Glutamatergic neuron (in vitro differentiated cells): ENCODE results near the gene ARHGDIA. TPM values are rescaled to one million over a fixed set of nuclear protein-coding genes. Genes with fewer than 3 reads are reported as not detected.

Experiments used
- DNase-seq: peaks from one replicate; pipeline ENCODE4 v3.0.0; 2022
- H3K27ac Mint-ChIP-seq: one replicate; pipeline ENCODE4 v1.8.0; 2020; ENCODE audit warnings: mild to moderate bottlenecking, mixed read lengths, inconsistent platforms; ENCODE audit not compliant: unreplicated experiment
- H3K27me3 Mint-ChIP-seq: one replicate; pipeline ENCODE4 v1.8.0; 2020; ENCODE audit warnings: mild to moderate bottlenecking, moderate library complexity, mixed read lengths, inconsistent platforms; ENCODE audit not compliant: unreplicated experiment
- H3K36me3 Mint-ChIP-seq: one replicate; pipeline ENCODE4 v1.8.0; 2020; ENCODE audit warnings: mild to moderate bottlenecking, mixed read lengths, inconsistent platforms; ENCODE audit not compliant: unreplicated experiment
- H3K4me1 Mint-ChIP-seq: one replicate; pipeline ENCODE4 v1.8.0; 2020; ENCODE audit warnings: mild to moderate bottlenecking, low read depth, mixed read lengths, inconsistent platforms; ENCODE audit not compliant: unreplicated experiment
- H3K4me3 Mint-ChIP-seq: one replicate; pipeline ENCODE4 v1.8.0; 2020; ENCODE audit warnings: mild to moderate bottlenecking, mixed read lengths, inconsistent platforms; ENCODE audit not compliant: unreplicated experiment
- H3K9me3 Mint-ChIP-seq: one replicate; pipeline ENCODE4 v1.8.0; 2020; ENCODE audit warnings: mild to moderate bottlenecking, moderate library complexity, mixed read lengths, inconsistent platforms; ENCODE audit not compliant: unreplicated experiment
- CTCF ChIP-seq: fragments of 200-600 bp; sonication (generic); IDR thresholded peaks from one replicate; pipeline ENCODE4 v1.5.0; 2021; ENCODE audit not compliant: partially characterized antibody, unreplicated experiment
- total RNA-seq: library from RNA; stranded (reverse); fragmentation: NEBNext Ultra II Directional; extraction: Animal tissue kit (Norgen Biotek cat#: 25700); gene quantifications from one replicate; pipeline ENCODE4 v1.2.1, GENCODE V29; 2021; ENCODE audit not compliant: unreplicated experiment

Gene ARHGDIA
- total RNA-seq, 1 donor from 2014 or later = 432 TPM

GRCh38 chr17:81822996-81823819 lies 47.9 kb downstream of the ARHGDIA start:
- no peak for DNase-seq
- Mint-ChIP-seq H3K9me3 (no peaks in the 10 kb centered on the region), H3K36me3 (no peaks in the 10 kb centered on the region), H3K4me3 (no peak overlapping the region), H3K27ac (no peak overlapping the region), H3K4me1 (peaks cover 6% of the 10 kb centered on the region), H3K27me3 (peaks cover 7% of the 10 kb centered on the region)
- no peak for TF ChIP-seq CTCF

- no peak overlapping the region for H3K4me3 Mint-ChIP-seq
- no peaks in the 10 kb centered on the region for H3K36me3 Mint-ChIP-seq
- peaks cover 4% of the 10 kb centered on the region for H3K4me1 Mint-ChIP-seq
- DNase-seq = no peak
- H3K9me3 Mint-ChIP-seq = peaks cover 3% of the 10 kb centered on the region
- H3K27ac Mint-ChIP-seq = no peak overlapping the region
- TF ChIP-seq CTCF = no peak
- peaks cover 7% of the 10 kb centered on the region for H3K27me3 Mint-ChIP-seq
Observed at GRCh38 chr17:81822312-81822637, 48.9 kb downstream of the ARHGDIA start.

GRCh38 chr17:81821603-81822311 lies 49.4 kb downstream of the ARHGDIA start:
- no peaks in the 10 kb centered on the region for H3K36me3 Mint-ChIP-seq
- no peak overlapping the region for H3K4me3 Mint-ChIP-seq
- TF ChIP-seq CTCF = no peak
- peaks cover 3% of the 10 kb centered on the region for H3K9me3 Mint-ChIP-seq
- no peak overlapping the region for H3K27ac Mint-ChIP-seq
- H3K4me1 Mint-ChIP-seq = peaks cover 4% of the 10 kb centered on the region
- DNase-seq = peak; percentile 75
- H3K27me3 Mint-ChIP-seq = peaks cover 9% of the 10 kb centered on the region

GRCh38 chr17:81821147-81821546 lies 50.0 kb downstream of the ARHGDIA start:
- H3K36me3 Mint-ChIP-seq = no peaks in the 10 kb centered on the region
- DNase-seq = no peak
- H3K27ac Mint-ChIP-seq = no peak overlapping the region
- H3K4me1 Mint-ChIP-seq = peaks cover 3% of the 10 kb centered on the region
- H3K27me3 Mint-ChIP-seq = peaks cover 8% of the 10 kb centered on the region
- H3K4me3 Mint-ChIP-seq = no peak overlapping the region
- TF ChIP-seq CTCF = no peak
- peaks cover 5% of the 10 kb centered on the region for H3K9me3 Mint-ChIP-seq

GRCh38 chr17:81819708-81820107 lies 51.4 kb downstream of the ARHGDIA start:
- no peaks in the 10 kb centered on the region for H3K36me3 Mint-ChIP-seq
- DNase-seq = no peak
- H3K27ac Mint-ChIP-seq = no peak overlapping the region
- peaks cover 6% of the 10 kb centered on the region for H3K9me3 Mint-ChIP-seq
- no peaks in the 10 kb centered on the region for H3K4me1 Mint-ChIP-seq
- peaks cover 5% of the 10 kb centered on the region for H3K27me3 Mint-ChIP-seq
- TF ChIP-seq CTCF = no peak
- H3K4me3 Mint-ChIP-seq = no peak overlapping the region
